Loucy (cell line): ENCODE data around the gene PIGS.

Source experiments
- H2AFZ ChIP-seq: fragments of 200-600 bp; sonication (generic); 2 replicates; pipeline ENCODE4 v1.6.0; 2016; ENCODE audit warnings: antibody characterized with exemption, mild to moderate bottlenecking, low read length, moderate library complexity
- H3F3A ChIP-seq: fragments of 200-600 bp; 2 replicates; pipeline ENCODE4 v1.6.0; 2016; ENCODE audit warnings: antibody characterized with exemption, low read depth, mild to moderate bottlenecking
- H3K27me3 ChIP-seq: fragments of 200-600 bp; sonication (generic); 2 replicates; pipeline ENCODE4 v1.6.1; 2014; ENCODE audit warnings: low read length, mild to moderate bottlenecking; ENCODE audit not compliant: insufficient read depth, poor library complexity, severe bottlenecking
- H3K36me3 ChIP-seq: fragments of 200-600 bp; sonication (generic); 2 replicates; pipeline ENCODE4 v1.6.1; 2016; ENCODE audit warnings: low read length; ENCODE audit not compliant: insufficient read depth
- H3K4me1 ChIP-seq: fragments of 200-600 bp; sonication (generic); 2 replicates; pipeline ENCODE4 v1.5.1; 2014; ENCODE audit warnings: low read length, mild to moderate bottlenecking; ENCODE audit not compliant: insufficient read depth, poor library complexity, severe bottlenecking
- H3K4me2 ChIP-seq: fragments of 200-600 bp; sonication (generic); 2 replicates; pipeline ENCODE4 v1.6.0; 2014; ENCODE audit warnings: antibody characterized with exemption, low read length, low read depth, mild to moderate bottlenecking; ENCODE audit not compliant: poor library complexity, severe bottlenecking
- H3K4me3 ChIP-seq: fragments of 200-600 bp; sonication (generic); 2 replicates; pipeline ENCODE4 v1.5.1; 2014; ENCODE audit warnings: low read length, mild to moderate bottlenecking, mixed read lengths; ENCODE audit not compliant: poor library complexity, severe bottlenecking
- H3K79me2 ChIP-seq: fragments of 200-600 bp; sonication (generic); 2 replicates; pipeline ENCODE4 v1.6.1; 2014; ENCODE audit warnings: low read length; ENCODE audit not compliant: insufficient read depth
- H3K9ac ChIP-seq: fragments of 200-600 bp; sonication (generic); 2 replicates; pipeline ENCODE4 v1.6.0; 2014; ENCODE audit warnings: mild to moderate bottlenecking, low read depth, low read length, moderate library complexity; ENCODE audit not compliant: poor library complexity, severe bottlenecking
- H3K9me2 ChIP-seq: fragments of 200-600 bp; sonication (generic); replicated peaks from 2 replicates; pipeline ENCODE4 v1.6.1; 2016; ENCODE audit warnings: low read depth, low read length, mixed read lengths
- H3K9me3 ChIP-seq: fragments of 200-600 bp; sonication (generic); 2 replicates; pipeline ENCODE4 v1.6.1; 2014; ENCODE audit warnings: mild to moderate bottlenecking, antibody characterized with exemption, low read length, low read depth; ENCODE audit not compliant: insufficient read depth
- H4K20me1 ChIP-seq: fragments of 200-600 bp; sonication (generic); 2 replicates; pipeline ENCODE4 v1.6.0; 2014; ENCODE audit warnings: antibody characterized with exemption, low read length, mild to moderate bottlenecking; ENCODE audit not compliant: insufficient read depth, poor library complexity, severe bottlenecking
- EZH2phosphoT487 ChIP-seq: fragments of 200-600 bp; IDR thresholded peaks from 2 replicates; pipeline ENCODE4 v1.6.1; 2018; ENCODE audit warnings: antibody characterized with exemption, mild to moderate bottlenecking, moderate library complexity, borderline replicate concordance
- TF ChIP-seq, protein P1 (sequence below): fragments of 200-600 bp; sonication (generic); conservative IDR thresholded peaks from 2 replicates; pipeline ENCODE4 v1.5.1; 2014; ENCODE audit warnings: mild to moderate bottlenecking, antibody characterized with exemption, low read length

The PIGS gene

DNA sequence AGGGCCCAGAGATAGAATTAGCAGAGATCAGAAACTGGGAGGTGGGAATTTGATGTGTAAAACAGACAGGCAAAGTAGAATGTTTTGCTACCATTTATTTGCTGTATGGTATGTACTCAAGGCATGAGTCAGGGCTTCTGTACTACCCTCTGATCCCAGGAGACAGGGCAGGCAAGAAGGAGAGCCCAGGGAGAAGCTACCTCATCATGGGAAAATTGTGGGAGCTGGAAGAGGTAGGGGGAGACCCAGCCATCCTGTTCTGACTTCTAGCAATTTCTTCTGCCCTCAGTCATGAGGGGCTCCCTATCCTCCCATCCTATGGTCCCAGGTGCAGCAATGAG, 1.7 kb upstream of the PIGS start:
- Histone ChIP-seq H4K20me1 (peaks cover 11% of the 10 kb centered on the region), H3K9me3 (no peaks in the 10 kb centered on the region), H3K27me3 (no peaks in the 10 kb centered on the region), H3K9me2 (no peaks in the 10 kb centered on the region), H2AFZ (no peak overlapping the region), H3F3A (no peaks in the 10 kb centered on the region), H3K4me2 (no peak overlapping the region), H3K36me3 (peaks cover 12% of the 10 kb centered on the region; the same call in 1 of the 2 replicates), H3K4me3 (no peak overlapping the region), H3K4me1 (peaks cover 31% of the 10 kb centered on the region), H3K79me2 (peaks cover 31% of the 10 kb centered on the region), H3K9ac (no peak overlapping the region)
- TF ChIP-seq, protein P1, sequence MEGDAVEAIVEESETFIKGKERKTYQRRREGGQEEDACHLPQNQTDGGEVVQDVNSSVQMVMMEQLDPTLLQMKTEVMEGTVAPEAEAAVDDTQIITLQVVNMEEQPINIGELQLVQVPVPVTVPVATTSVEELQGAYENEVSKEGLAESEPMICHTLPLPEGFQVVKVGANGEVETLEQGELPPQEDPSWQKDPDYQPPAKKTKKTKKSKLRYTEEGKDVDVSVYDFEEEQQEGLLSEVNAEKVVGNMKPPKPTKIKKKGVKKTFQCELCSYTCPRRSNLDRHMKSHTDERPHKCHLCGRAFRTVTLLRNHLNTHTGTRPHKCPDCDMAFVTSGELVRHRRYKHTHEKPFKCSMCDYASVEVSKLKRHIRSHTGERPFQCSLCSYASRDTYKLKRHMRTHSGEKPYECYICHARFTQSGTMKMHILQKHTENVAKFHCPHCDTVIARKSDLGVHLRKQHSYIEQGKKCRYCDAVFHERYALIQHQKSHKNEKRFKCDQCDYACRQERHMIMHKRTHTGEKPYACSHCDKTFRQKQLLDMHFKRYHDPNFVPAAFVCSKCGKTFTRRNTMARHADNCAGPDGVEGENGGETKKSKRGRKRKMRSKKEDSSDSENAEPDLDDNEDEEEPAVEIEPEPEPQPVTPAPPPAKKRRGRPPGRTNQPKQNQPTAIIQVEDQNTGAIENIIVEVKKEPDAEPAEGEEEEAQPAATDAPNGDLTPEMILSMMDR = no peak
- TF ChIP-seq EZH2phosphoT487 = no peak

DNA sequence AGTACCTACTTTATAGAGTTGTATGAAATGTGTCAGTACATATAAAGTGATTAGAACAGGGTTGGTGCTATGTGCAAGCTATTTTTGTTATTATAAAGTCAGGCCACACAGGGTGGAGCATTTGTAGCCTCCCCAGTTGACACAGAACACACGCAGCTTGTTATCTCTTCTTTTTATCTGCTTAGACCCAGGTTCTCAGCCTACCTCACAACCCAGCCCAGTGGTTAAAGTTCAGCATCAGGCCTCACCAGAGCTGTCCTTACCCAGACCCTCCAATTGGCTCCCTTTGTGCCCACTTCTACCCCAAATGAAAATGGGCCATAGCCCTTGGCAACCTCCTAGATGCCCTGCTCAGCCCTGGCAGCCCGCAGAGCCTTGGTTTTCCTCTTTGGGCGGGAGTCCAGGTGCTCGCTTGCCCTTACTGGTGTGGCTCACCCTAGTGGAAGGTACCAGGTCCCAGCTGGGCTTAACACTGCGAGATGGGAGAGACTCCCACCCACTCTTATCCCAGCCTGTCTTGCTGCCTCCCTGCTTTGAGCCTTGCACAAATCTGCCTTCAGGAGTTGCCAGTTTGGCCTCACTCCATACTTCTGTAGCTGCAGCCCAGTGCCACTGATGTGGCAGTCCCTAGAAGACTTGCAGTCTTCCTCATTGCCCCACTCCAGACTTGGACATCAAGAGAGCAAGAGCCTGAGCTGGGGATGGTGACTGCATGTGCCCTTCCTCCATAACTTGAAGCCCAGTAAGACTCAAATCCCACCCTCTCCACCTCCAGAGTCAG, 1.1 kb upstream of the PIGS start:
- peaks cover 37% of the 10 kb centered on the region for H3K79me2 ChIP-seq
- no peaks in the 10 kb centered on the region for H3K9me3 ChIP-seq
- peaks cover 36% of the 10 kb centered on the region for H3K4me1 ChIP-seq
- H3K36me3 ChIP-seq = peaks cover 6% of the 10 kb centered on the region; the same call in 1 of the 2 replicates
- H3K4me3 ChIP-seq = peak overlapping the region; percentile 93
- H3K4me2 ChIP-seq = peak overlapping the region; percentile 80
- 0 out of 2 replicates have a peak overlapping the region, but pooled peaks have one; percentile 94 for H2AFZ ChIP-seq
- H3F3A ChIP-seq = no peaks in the 10 kb centered on the region
- peak overlapping the region; percentile 84 for H3K9ac ChIP-seq
- no peak for TF ChIP-seq EZH2phosphoT487
- TF ChIP-seq, protein P1 = no peak
- H3K27me3 ChIP-seq = no peaks in the 10 kb centered on the region
- H3K9me2 ChIP-seq = no peaks in the 10 kb centered on the region
- H4K20me1 ChIP-seq = peaks cover 11% of the 10 kb centered on the region

DNA sequence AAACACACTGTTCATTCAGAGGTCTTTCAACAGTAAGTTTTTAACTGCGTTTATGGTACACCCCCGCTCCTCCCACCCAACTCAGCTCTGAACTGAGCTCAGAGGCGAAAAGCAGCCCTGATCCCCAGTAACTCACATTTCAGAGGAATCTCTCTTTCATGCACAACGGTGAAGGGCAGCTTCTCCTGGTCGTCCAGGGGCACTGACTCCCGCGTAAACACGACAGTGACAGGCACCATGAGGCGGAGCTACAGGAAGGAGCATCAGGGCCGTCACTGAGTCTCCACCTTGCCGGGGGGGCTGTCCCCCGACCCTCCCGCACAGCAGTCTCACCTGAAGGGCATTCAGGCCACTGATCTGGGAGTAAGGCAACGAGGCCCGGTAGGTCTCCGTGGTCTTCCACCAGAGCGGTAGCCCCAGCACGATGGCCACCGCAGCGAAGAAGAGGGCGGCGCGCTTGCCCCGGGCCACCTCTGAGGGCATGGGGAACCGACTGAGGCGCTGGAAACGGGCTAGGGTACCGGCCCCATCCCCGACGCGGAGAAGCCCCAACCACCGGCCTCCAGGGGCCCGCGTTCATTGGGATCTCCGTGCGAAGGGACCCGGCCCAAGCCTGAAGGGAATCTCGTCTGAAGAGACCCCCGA, 486 bp downstream of the PIGS start:
- Histone ChIP-seq H3F3A (no peaks in the 10 kb centered on the region), H3K79me2 (peaks cover 52% of the 10 kb centered on the region), H3K27me3 (no peaks in the 10 kb centered on the region), H2AFZ (peak overlapping the region; percentile 94), H3K4me1 (peaks cover 45% of the 10 kb centered on the region), H3K9me2 (no peaks in the 10 kb centered on the region), H3K4me3 (peak overlapping the region; percentile 93), H3K9ac (peak overlapping the region; percentile 84), H4K20me1 (peaks cover 11% of the 10 kb centered on the region), H3K9me3 (no peaks in the 10 kb centered on the region), H3K36me3 (no peaks in the 10 kb centered on the region; the same call in 1 of the 2 replicates), H3K4me2 (peak overlapping the region; percentile 85)
- TF ChIP-seq, protein P1 = no peak
- no peak for TF ChIP-seq EZH2phosphoT487
